ENCODE results near the gene UROC1.

- TF ChIP-seq CTCF (IDR thresholded peaks at IDR 0.05; ENCODE audit: low read length) (no peak), EZH2 (optimal IDR thresholded peaks at IDR 0.05; ENCODE audit: low read depth, low read length) (no peak)
Measured at GRCh38 chr3:126516936-126517290, 660 bp downstream of the UROC1 start.
